ENCODE results near the gene TBCK.

DNA sequence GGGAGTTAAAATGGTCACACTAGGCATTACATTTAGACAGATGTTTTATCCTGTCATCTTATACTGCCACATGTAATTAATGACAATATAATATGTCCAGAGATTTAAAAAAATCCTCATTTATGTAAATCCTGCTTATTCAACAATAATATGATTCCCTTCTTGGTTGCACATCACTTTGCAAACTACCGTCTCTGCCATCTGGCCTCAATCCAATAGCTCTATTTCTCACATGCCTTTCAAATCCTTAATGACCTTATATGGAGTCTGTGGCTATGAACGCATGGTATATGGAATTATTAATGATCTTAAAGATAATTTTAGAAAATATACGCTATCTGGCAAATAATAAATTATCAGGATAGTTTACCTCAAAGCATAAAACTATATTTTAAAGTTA is 276.2 kb downstream of the TBCK start:
- TF ChIP-seq SP2 (IDR thresholded peaks at IDR 0.05; ENCODE audit: low read length): no peak
- no peak for TF ChIP-seq POLR2A (IDR thresholded peaks at IDR 0.05; ENCODE audit: control extremely low read depth in 1 of 2, low read depth in 2 of 2, low read length in 2 of 2)
- TF ChIP-seq EZH2 (IDR thresholded peaks at IDR 0.05; ENCODE audit: low read depth, low read length, severe bottlenecking): no peak
- TF ChIP-seq, protein P1, sequence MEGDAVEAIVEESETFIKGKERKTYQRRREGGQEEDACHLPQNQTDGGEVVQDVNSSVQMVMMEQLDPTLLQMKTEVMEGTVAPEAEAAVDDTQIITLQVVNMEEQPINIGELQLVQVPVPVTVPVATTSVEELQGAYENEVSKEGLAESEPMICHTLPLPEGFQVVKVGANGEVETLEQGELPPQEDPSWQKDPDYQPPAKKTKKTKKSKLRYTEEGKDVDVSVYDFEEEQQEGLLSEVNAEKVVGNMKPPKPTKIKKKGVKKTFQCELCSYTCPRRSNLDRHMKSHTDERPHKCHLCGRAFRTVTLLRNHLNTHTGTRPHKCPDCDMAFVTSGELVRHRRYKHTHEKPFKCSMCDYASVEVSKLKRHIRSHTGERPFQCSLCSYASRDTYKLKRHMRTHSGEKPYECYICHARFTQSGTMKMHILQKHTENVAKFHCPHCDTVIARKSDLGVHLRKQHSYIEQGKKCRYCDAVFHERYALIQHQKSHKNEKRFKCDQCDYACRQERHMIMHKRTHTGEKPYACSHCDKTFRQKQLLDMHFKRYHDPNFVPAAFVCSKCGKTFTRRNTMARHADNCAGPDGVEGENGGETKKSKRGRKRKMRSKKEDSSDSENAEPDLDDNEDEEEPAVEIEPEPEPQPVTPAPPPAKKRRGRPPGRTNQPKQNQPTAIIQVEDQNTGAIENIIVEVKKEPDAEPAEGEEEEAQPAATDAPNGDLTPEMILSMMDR (IDR thresholded peaks at IDR 0.05; ENCODE audit: control extremely low read depth in 1 of 3, insufficient read depth in 1 of 3, low read depth in 1 of 3, low read length in 3 of 3): no peak
- TF ChIP-seq TAF1 (IDR thresholded peaks at IDR 0.05; ENCODE audit: low read depth, low read length): no peak
- TF ChIP-seq EGR1 (IDR thresholded peaks at IDR 0.05; ENCODE audit: borderline replicate concordance, low read depth, low read length): no peak
- no peak for TF ChIP-seq CREB1 (IDR thresholded peaks at IDR 0.05)
